H9 (cell line): ENCODE data around the gene ASIC1. TPM values are rescaled to one million over a fixed set of nuclear protein-coding genes. Genes with fewer than 3 reads are reported as not detected.

ENCODE experiments used
- DNase-seq: peaks from one replicate; pipeline ENCODE4 v3.0.0-alpha.2; 2017
- H2AFZ ChIP-seq: one replicate; pipeline ENCODE4 v1.6.1; 2013; ENCODE audit warnings: mild to moderate bottlenecking, low read length, control low read depth, moderate library complexity
- H2AK5ac ChIP-seq: 2 replicates; pipeline ENCODE4 v1.6.1; 2013; ENCODE audit warnings: low read length, control low read depth, mixed read lengths; ENCODE audit not compliant: insufficient read length
- H2BK120ac ChIP-seq: one replicate; pipeline ENCODE4 v1.6.1; 2013; ENCODE audit warnings: low read depth, mild to moderate bottlenecking, low read length, control low read depth, inconsistent platforms; ENCODE audit not compliant: poor library complexity, severe bottlenecking
- H2BK12ac ChIP-seq: 2 replicates; pipeline ENCODE4 v1.6.1; 2013; ENCODE audit warnings: low read length, control low read depth, mixed read lengths, low read depth; ENCODE audit not compliant: insufficient read length
- H2BK15ac ChIP-seq: 2 replicates; pipeline ENCODE4 v1.6.1; 2013; ENCODE audit warnings: low read depth, low read length, control low read depth
- H2BK20ac ChIP-seq: one replicate; pipeline ENCODE4 v1.6.1; 2013; ENCODE audit warnings: low read depth, mild to moderate bottlenecking, low read length, control low read depth, inconsistent platforms; ENCODE audit not compliant: poor library complexity, severe bottlenecking
- H2BK5ac ChIP-seq: 2 replicates; pipeline ENCODE4 v1.6.1; 2013; ENCODE audit warnings: low read length, control low read depth, mixed read lengths; ENCODE audit not compliant: insufficient read length
- H3K14ac ChIP-seq: 2 replicates; pipeline ENCODE4 v1.6.1; 2013; ENCODE audit warnings: low read length, control low read depth; ENCODE audit not compliant: insufficient read depth
- H3K18ac ChIP-seq: 2 replicates; pipeline ENCODE4 v1.6.1; 2013; ENCODE audit warnings: low read depth, mild to moderate bottlenecking, mixed read lengths, low read length, control low read depth; ENCODE audit not compliant: insufficient read length
- H3K23ac ChIP-seq: 2 replicates; pipeline ENCODE4 v1.6.1; 2013; ENCODE audit warnings: low read length, control low read depth, mixed read lengths, low read depth; ENCODE audit not compliant: insufficient read length
- H3K23me2 ChIP-seq: 2 replicates; pipeline ENCODE4 v1.6.1; 2013; ENCODE audit warnings: low read depth, mild to moderate bottlenecking, mixed read lengths, low read length, control low read depth; ENCODE audit not compliant: insufficient read length, poor library complexity, severe bottlenecking
- H3K27ac ChIP-seq: 2 replicates; pipeline ENCODE4 v1.5.1; 2013; ENCODE audit warnings: low read length, control low read depth, mixed read lengths, low read depth; ENCODE audit not compliant: insufficient read length
- H3K27me3 ChIP-seq: 2 replicates; pipeline ENCODE4 v1.6.1; 2013; ENCODE audit warnings: low read length, control low read depth, inconsistent platforms; ENCODE audit not compliant: insufficient read depth
- H3K4ac ChIP-seq: 2 replicates; pipeline ENCODE4 v1.6.1; 2013; ENCODE audit warnings: low read depth, mild to moderate bottlenecking, control low read depth, inconsistent platforms, low read length, moderate library complexity
- H3K4me1 ChIP-seq: 2 replicates; pipeline ENCODE4 v1.6.1; 2013; ENCODE audit warnings: low read length, control low read depth, inconsistent platforms; ENCODE audit not compliant: insufficient read depth
- H3K4me2 ChIP-seq: 2 replicates; pipeline ENCODE4 v1.6.1; 2013; ENCODE audit warnings: low read length, control low read depth, mixed read lengths; ENCODE audit not compliant: insufficient read length, insufficient read depth
- H3K56ac ChIP-seq: 2 replicates; pipeline ENCODE4 v1.6.1; 2013; ENCODE audit warnings: low read depth, mild to moderate bottlenecking, mixed read lengths, low read length, control low read depth; ENCODE audit not compliant: insufficient read length
- H3K79me1 ChIP-seq: 2 replicates; pipeline ENCODE4 v1.6.1; 2013; ENCODE audit warnings: low read depth, mild to moderate bottlenecking, moderate library complexity, low read length, control low read depth, inconsistent platforms; ENCODE audit not compliant: insufficient read depth, poor library complexity, severe bottlenecking
- H3K79me2 ChIP-seq: 2 replicates; pipeline ENCODE4 v1.6.1; 2013; ENCODE audit warnings: low read length, control low read depth, inconsistent platforms; ENCODE audit not compliant: insufficient read depth
- H3K9ac ChIP-seq: 2 replicates; pipeline ENCODE4 v1.6.1; 2013; ENCODE audit warnings: low read length, control low read depth, mixed read lengths; ENCODE audit not compliant: insufficient read length; ENCODE audit errors: extremely low read depth
- H3K9me3 ChIP-seq: one replicate; pipeline ENCODE4 v1.6.1; 2013; ENCODE audit warnings: low read depth, low read length, inconsistent platforms; ENCODE audit not compliant: control insufficient read depth
- H3T11ph ChIP-seq: one replicate; pipeline ENCODE4 v1.6.1; 2013; ENCODE audit warnings: mild to moderate bottlenecking, low read length, control low read depth, inconsistent platforms
- H4K20me1 ChIP-seq: one replicate; pipeline ENCODE4 v1.6.1; 2013; ENCODE audit not compliant: control insufficient read depth, insufficient read length, insufficient read depth
- H4K5ac ChIP-seq: 2 replicates; pipeline ENCODE4 v1.6.1; 2013; ENCODE audit warnings: low read depth, mild to moderate bottlenecking, mixed read lengths, low read length, control low read depth; ENCODE audit not compliant: insufficient read length
- H4K8ac ChIP-seq: replicated peaks from 2 replicates; pipeline ENCODE4 v1.6.1; 2013; ENCODE audit warnings: low read length, control low read depth, mixed read lengths, low read depth; ENCODE audit not compliant: insufficient read length
- H4K91ac ChIP-seq: 2 replicates; pipeline ENCODE4 v1.6.1; 2013; ENCODE audit warnings: low read depth, mild to moderate bottlenecking, moderate library complexity, mixed read lengths, low read length, control low read depth; ENCODE audit not compliant: insufficient read length
- H3K27ac Mint-ChIP-seq, 3 experiments: 2 replicates in 2 of 3; 3 replicates in 1 of 3; pipeline ENCODE4 v1.8.0; 2020 to 2021; ENCODE audit warnings: mixed read lengths in 3 of 3, mild to moderate bottlenecking in 1 of 3, moderate library complexity in 1 of 3
- H3K27me3 Mint-ChIP-seq: 2 replicates; pipeline ENCODE4 v1.8.0; 2021; ENCODE audit warnings: low read depth, mild to moderate bottlenecking, moderate library complexity, mixed read lengths
- H3K36me3 Mint-ChIP-seq, 3 experiments: 2 replicates in 2 of 3; 3 replicates in 1 of 3; pipeline ENCODE4 v1.8.0; 2020 to 2021; ENCODE audit warnings: low read depth in 3 of 3, mixed read lengths in 3 of 3; ENCODE audit not compliant: insufficient read depth in 1 of 3
- H3K4me1 Mint-ChIP-seq, 2 experiments: 2 replicates each; pipeline ENCODE4 v1.8.0; 2020; ENCODE audit warnings: mixed read lengths in 2 of 2
- H3K4me3 Mint-ChIP-seq, 2 experiments: 2 replicates in 1 of 2; 3 replicates in 1 of 2; pipeline ENCODE4 v1.8.0; 2020 to 2021; ENCODE audit warnings: mild to moderate bottlenecking in 2 of 2, mixed read lengths in 2 of 2, moderate library complexity in 1 of 2
- H3K9me3 Mint-ChIP-seq, 2 experiments: 2 replicates in 1 of 2; 3 replicates in 1 of 2; pipeline ENCODE4 v1.8.0; 2020; ENCODE audit warnings: mild to moderate bottlenecking in 2 of 2, mixed read lengths in 2 of 2, moderate library complexity in 1 of 2
- CTCF ChIP-seq: fragments of 200-600 bp; sonication (generic); conservative IDR thresholded peaks from 3 replicates; pipeline ENCODE4 v1.8.0; 2021; ENCODE audit warnings: antibody characterized with exemption, mild to moderate bottlenecking
- WGBS: extraction: QIAGEN DNeasy Blood & Tissue Kit; methylation state at CpG from one replicate; pipeline ENCODE4 v1.1.7; 2013; ENCODE audit warnings: missing lambda C conversion rate, low lambda C conversion rate, mixed read lengths; ENCODE audit not compliant: insufficient read length; ENCODE audit errors: extremely low coverage; 5-methylcytosine and 5-hydroxymethylcytosine counted together
- total RNA-seq: library from RNA; stranded (reverse); gene quantifications from 2 replicates; pipeline ENCODE4 v1.2.1, GENCODE V29; 2021

The ASIC1 gene
- total RNA-seq, 1 experiment from 2014 or later = 3.9 TPM

- no peaks in the 10 kb centered on the region for H3K9me3 Mint-ChIP-seq
- DNase-seq = no peak
- no peaks in the 10 kb centered on the region for H3K4me1 Mint-ChIP-seq
- H3K4me2 ChIP-seq = no peak overlapping the region
- WGBS = no CpG with 5 or more reads among the region's 3 CpGs
- H2BK120ac ChIP-seq = no peak overlapping the region
- H4K5ac ChIP-seq = no peak overlapping the region
- no peak overlapping the region for H2AFZ ChIP-seq
- H3K79me1 ChIP-seq = peaks cover 3% of the 10 kb centered on the region
- no peak overlapping the region for H3K4ac ChIP-seq
- H3K36me3 Mint-ChIP-seq = peaks cover 2 to 25% (median 9%) of the 10 kb centered on the region in 3 experiments; a peak in 5 of 7 replicates
- H3K27ac Mint-ChIP-seq = no peak overlapping the region; a peak in 1 of 7 replicates
- H2BK12ac ChIP-seq = no peak overlapping the region
- H2BK20ac ChIP-seq = no peak overlapping the region
- no peak overlapping the region for H3T11ph ChIP-seq
- H3K23ac ChIP-seq = no peak overlapping the region
- no peaks in the 10 kb centered on the region for H4K20me1 ChIP-seq
- H2BK15ac ChIP-seq = no peak overlapping the region
- no peaks in the 10 kb centered on the region for H3K9me3 ChIP-seq
- H3K9ac ChIP-seq = no peak overlapping the region
- H3K14ac ChIP-seq = no peak overlapping the region
- H3K79me2 ChIP-seq = no peaks in the 10 kb centered on the region
- H3K27me3 Mint-ChIP-seq = no peaks in the 10 kb centered on the region
- no peak overlapping the region for H2BK5ac ChIP-seq
- TF ChIP-seq CTCF = no peak
- no peak overlapping the region for H3K4me3 Mint-ChIP-seq
- no peaks in the 10 kb centered on the region for H3K4me1 ChIP-seq
- H3K27ac ChIP-seq = no peak overlapping the region
- no peak overlapping the region for H4K91ac ChIP-seq
- H3K18ac ChIP-seq = no peak overlapping the region
- no peak overlapping the region for H4K8ac ChIP-seq
- H3K56ac ChIP-seq = no peak overlapping the region
- H3K23me2 ChIP-seq = no peaks in the 10 kb centered on the region
- H2AK5ac ChIP-seq = no peak overlapping the region
- no peaks in the 10 kb centered on the region for H3K27me3 ChIP-seq
Measured at GRCh38 chr12:50120521-50120920, 63.1 kb downstream of the ASIC1 start.
